CD14-positive monocyte (primary cell): ENCODE results near the gene GTF2A1L. TPM values are rescaled to one million over a fixed set of nuclear protein-coding genes. Genes with fewer than 3 reads are reported as not detected.

Experiments
- DNase-seq, 3 donors: peaks; one replicate each; pipeline ENCODE4 v3.0.0-alpha.2; 2011 to 2022
- H2AFZ ChIP-seq: 2 replicates; pipeline ENCODE4 v1.6.0; 2012; ENCODE audit warnings: mild to moderate bottlenecking, low read depth, low read length, inconsistent platforms; ENCODE audit not compliant: insufficient read depth, poor library complexity, severe bottlenecking
- H3K27ac ChIP-seq, 2 donors: 1 replicate in 1 of 2; 2 replicates in 1 of 2; pipeline ENCODE4 v1.5.1; 2012 to 2013; ENCODE audit warnings: low read length in 2 of 2, control low read depth in 1 of 2, inconsistent platforms in 1 of 2, low read depth in 1 of 2, mild to moderate bottlenecking in 1 of 2
- H3K27me3 ChIP-seq, 2 donors: one replicate each; pipeline versions ENCODE4 v1.6.0 to v1.6.1; 2011 to 2013; ENCODE audit warnings: low read length in 2 of 2; ENCODE audit not compliant: control insufficient read depth in 2 of 2, insufficient read depth in 2 of 2
- H3K36me3 ChIP-seq, 2 donors: replicated peaks in 1 of 2; 1 replicate in 1 of 2; 2 replicates in 1 of 2; pipeline versions ENCODE4 v1.5.1 to v1.6.1; 2012 to 2013; ENCODE audit warnings: low read length in 2 of 2, control low read depth in 1 of 2, inconsistent platforms in 1 of 2, mild to moderate bottlenecking in 1 of 2; ENCODE audit not compliant: insufficient read depth in 2 of 2, control insufficient read depth in 1 of 2
- H3K4me1 ChIP-seq, 2 donors: 1 replicate in 1 of 2; 2 replicates in 1 of 2; pipeline versions ENCODE4 v1.5.1 to v1.6.1; 2012 to 2013; ENCODE audit warnings: low read length in 2 of 2, control low read depth in 1 of 2, inconsistent platforms in 1 of 2, mild to moderate bottlenecking in 1 of 2, moderate library complexity in 1 of 2; ENCODE audit not compliant: insufficient read depth in 2 of 2, control insufficient read depth in 1 of 2
- H3K4me2 ChIP-seq: replicated peaks from 2 replicates; pipeline ENCODE3; 2012; ENCODE audit warnings: low read length, moderate library complexity, mild to moderate bottlenecking; ENCODE audit not compliant: poor library complexity, severe bottlenecking; ENCODE audit errors: extremely low read depth
- H3K4me3 ChIP-seq, 3 experiments: fragments of 200-600 bp in 1 of 3; sonication (generic) in 1 of 3; replicated peaks in 1 of 3; 1 replicate in 2 of 3; 2 replicates in 1 of 3; pipeline ENCODE4 v1.5.1; 2011 to 2013; ENCODE audit warnings: low read length in 3 of 3, mild to moderate bottlenecking in 3 of 3, control low read depth in 2 of 3, low read depth in 2 of 3, inconsistent platforms in 1 of 3, moderate library complexity in 1 of 3
- H3K79me2 ChIP-seq: 2 replicates; pipeline ENCODE4 v1.6.0; 2012; ENCODE audit warnings: mild to moderate bottlenecking, control low read depth, inconsistent platforms, low read length, moderate library complexity; ENCODE audit not compliant: insufficient read depth
- H3K9ac ChIP-seq: 2 replicates; pipeline ENCODE4 v1.6.0; 2017; ENCODE audit warnings: low read length, mild to moderate bottlenecking; ENCODE audit not compliant: insufficient read depth, poor library complexity, severe bottlenecking
- H3K9me3 ChIP-seq, 2 donors: replicated peaks in 1 of 2; 1 replicate in 1 of 2; 2 replicates in 1 of 2; pipeline versions ENCODE4 v1.5.1 to v1.6.1; 2012 to 2013; ENCODE audit warnings: low read length in 2 of 2, control low read depth in 1 of 2; ENCODE audit not compliant: control insufficient read depth in 1 of 2, insufficient read depth in 1 of 2
- H4K20me1 ChIP-seq: 2 replicates; pipeline ENCODE4 v1.6.0; 2012; ENCODE audit warnings: mild to moderate bottlenecking, low read length, control low read depth, moderate library complexity; ENCODE audit not compliant: insufficient read depth
- H3K27ac Mint-ChIP-seq, 7 donors: one replicate each; pipeline ENCODE4 v1.8.0; 2020; ENCODE audit warnings: mild to moderate bottlenecking in 7 of 7, mixed read lengths in 7 of 7, moderate library complexity in 6 of 7, inconsistent platforms in 2 of 7
- H3K27me3 Mint-ChIP-seq, 3 donors: one replicate each; pipeline ENCODE4 v1.8.0; 2021 to 2022; ENCODE audit warnings: low read depth in 3 of 3, mild to moderate bottlenecking in 3 of 3, mixed read lengths in 3 of 3, moderate library complexity in 3 of 3, inconsistent platforms in 1 of 3
- H3K36me3 Mint-ChIP-seq, 2 donors: one replicate each; pipeline ENCODE4 v1.8.0; 2020; ENCODE audit warnings: mixed read lengths in 2 of 2, inconsistent platforms in 1 of 2, mild to moderate bottlenecking in 1 of 2
- H3K4me1 Mint-ChIP-seq: one replicate; pipeline ENCODE4 v1.8.0; 2020; ENCODE audit warnings: mild to moderate bottlenecking, mixed read lengths
- H3K4me3 Mint-ChIP-seq, 2 donors: one replicate each; pipeline ENCODE4 v1.8.0; 2020; ENCODE audit warnings: mild to moderate bottlenecking in 2 of 2, mixed read lengths in 2 of 2, moderate library complexity in 1 of 2
- H3K9me3 Mint-ChIP-seq, 7 donors: one replicate each; pipeline ENCODE4 v1.8.0; 2020 to 2022; ENCODE audit warnings: mixed read lengths in 7 of 7, mild to moderate bottlenecking in 6 of 7, moderate library complexity in 6 of 7, inconsistent platforms in 2 of 7
- WGBS: methylation state at CpG from one replicate; pipeline ENCODE4 v1.1.5; 2013; ENCODE audit warnings: missing lambda C conversion rate; ENCODE audit not compliant: insufficient coverage; 5-methylcytosine and 5-hydroxymethylcytosine counted together
- intact Hi-C, 2 donors: fragments of 100-400 bp; cut with micrococcal nuclease; formaldehyde crosslinking; loops; one replicate each; pipeline versions ENCODE4 v1.15.0 to v1.15.1; 2023
- polyA plus RNA-seq, 3 donors: library from polyadenylated mRNA; depleted of rRNA in 1 of 3; unstranded in 2 of 3; stranded (reverse) in 1 of 3; fragments of 300-500 nt in 2 of 3; fragments of >200 nt in 1 of 3; fragmentation: Illumina TruSeq in 2 of 3; gene quantifications; 1 replicate in 2 of 3; 2 replicates in 1 of 3; pipeline ENCODE4 v1.2.3, GENCODE V29; 2012 to 2021
- TF ChIP-seq, protein P1 (sequence below): fragments of 200-600 bp; IDR thresholded peaks from one replicate; pipeline ENCODE4 v1.8.0; 2022; ENCODE audit warnings: antibody characterized with exemption, mild to moderate bottlenecking

GTF2A1L gene
- polyA plus RNA-seq, 3 donors, result not detected

DNA sequence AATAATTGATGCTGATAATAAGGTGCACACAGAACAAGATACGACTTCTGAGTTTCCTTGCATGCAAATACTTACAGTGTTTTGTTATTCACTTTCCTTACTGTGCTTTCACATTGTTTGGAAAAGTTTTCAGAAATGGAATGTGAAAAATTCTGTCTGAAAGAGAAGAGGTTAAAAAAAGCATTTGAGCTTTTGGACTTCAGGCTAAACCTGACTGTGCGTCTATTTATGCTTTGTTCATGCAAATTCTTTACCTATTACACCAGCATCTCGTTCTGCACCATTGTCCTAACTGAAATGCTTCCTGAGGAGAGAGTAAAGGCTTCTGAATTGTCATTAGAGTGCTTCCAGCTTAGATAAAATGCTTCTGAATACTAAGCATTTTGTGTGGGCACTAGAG, 76.5 kb downstream of the GTF2A1L start:
- H3K27ac Mint-ChIP-seq, result no peak overlapping the region
- WGBS, result no CpG with 5 or more reads among the region's 3 CpGs

GRCh38 chr2:48695991-48696390, 78.3 kb downstream of the GTF2A1L start:
- H3K9ac ChIP-seq, result no peak overlapping the region
- Mint-ChIP-seq H3K4me3 (no peak overlapping the region), H3K27ac (no peak overlapping the region), H3K36me3 (no peaks in the 10 kb centered on the region), H3K9me3 (no peaks in the 10 kb centered on the region), H3K4me1 (no peaks in the 10 kb centered on the region), H3K27me3 (peaks cover 0 to 2% (median 2%) of the 10 kb centered on the region in 3 donors)
- TF ChIP-seq, protein P1, sequence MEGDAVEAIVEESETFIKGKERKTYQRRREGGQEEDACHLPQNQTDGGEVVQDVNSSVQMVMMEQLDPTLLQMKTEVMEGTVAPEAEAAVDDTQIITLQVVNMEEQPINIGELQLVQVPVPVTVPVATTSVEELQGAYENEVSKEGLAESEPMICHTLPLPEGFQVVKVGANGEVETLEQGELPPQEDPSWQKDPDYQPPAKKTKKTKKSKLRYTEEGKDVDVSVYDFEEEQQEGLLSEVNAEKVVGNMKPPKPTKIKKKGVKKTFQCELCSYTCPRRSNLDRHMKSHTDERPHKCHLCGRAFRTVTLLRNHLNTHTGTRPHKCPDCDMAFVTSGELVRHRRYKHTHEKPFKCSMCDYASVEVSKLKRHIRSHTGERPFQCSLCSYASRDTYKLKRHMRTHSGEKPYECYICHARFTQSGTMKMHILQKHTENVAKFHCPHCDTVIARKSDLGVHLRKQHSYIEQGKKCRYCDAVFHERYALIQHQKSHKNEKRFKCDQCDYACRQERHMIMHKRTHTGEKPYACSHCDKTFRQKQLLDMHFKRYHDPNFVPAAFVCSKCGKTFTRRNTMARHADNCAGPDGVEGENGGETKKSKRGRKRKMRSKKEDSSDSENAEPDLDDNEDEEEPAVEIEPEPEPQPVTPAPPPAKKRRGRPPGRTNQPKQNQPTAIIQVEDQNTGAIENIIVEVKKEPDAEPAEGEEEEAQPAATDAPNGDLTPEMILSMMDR, result no peak
- H3K4me2 ChIP-seq, result no peak overlapping the region
- H3K4me3 ChIP-seq, result no peak overlapping the region
- intact Hi-C loops, result no loop called here
- H3K79me2 ChIP-seq, result no peaks in the 10 kb centered on the region
- no peaks in the 10 kb centered on the region for H4K20me1 ChIP-seq
- no peaks in the 10 kb centered on the region for H3K27me3 ChIP-seq
- no peaks in the 10 kb centered on the region for H3K9me3 ChIP-seq
- H3K4me1 ChIP-seq, result no peaks in the 10 kb centered on the region
- H3K36me3 ChIP-seq, result no peaks in the 10 kb centered on the region
- no peak overlapping the region for H3K27ac ChIP-seq
- no peak overlapping the region for H2AFZ ChIP-seq
- DNase-seq, result no peak

More for the DNA sequence above, 76.5 kb downstream of the GTF2A1L start:
- no peaks in the 10 kb centered on the region for H4K20me1 ChIP-seq
- TF ChIP-seq, protein P1, result no peak
- Mint-ChIP-seq H3K9me3 (no peaks in the 10 kb centered on the region), H3K4me3 (no peak overlapping the region), H3K4me1 (no peaks in the 10 kb centered on the region), H3K27me3 (peaks cover 0 to 2% (median 2%) of the 10 kb centered on the region in 3 donors), H3K36me3 (no peaks in the 10 kb centered on the region)
- no peak overlapping the region for H3K27ac ChIP-seq
- no peaks in the 10 kb centered on the region for H3K79me2 ChIP-seq
- H3K4me1 ChIP-seq, result no peaks in the 10 kb centered on the region
- H3K4me3 ChIP-seq, result no peak overlapping the region
- no peaks in the 10 kb centered on the region for H3K9me3 ChIP-seq
- intact Hi-C loops, result no loop called here
- no peak overlapping the region for H3K4me2 ChIP-seq
- H3K36me3 ChIP-seq, result no peaks in the 10 kb centered on the region
- no peaks in the 10 kb centered on the region for H3K27me3 ChIP-seq
- DNase-seq, result no peak
- no peak overlapping the region for H2AFZ ChIP-seq
- no peak overlapping the region for H3K9ac ChIP-seq
